ENCODE results near the gene MRPL32.

- no peak for TF ChIP-seq CTCF (IDR thresholded peaks at IDR 0.05)
- no peak for TF ChIP-seq POLR2A (IDR thresholded peaks at IDR 0.05)
These were observed 45.2 kb upstream of the MRPL32 start for GRCh38 chr7:42886893-42887505.
